ENCODE measurements around the gene METRNL.

Gene METRNL

DNA sequence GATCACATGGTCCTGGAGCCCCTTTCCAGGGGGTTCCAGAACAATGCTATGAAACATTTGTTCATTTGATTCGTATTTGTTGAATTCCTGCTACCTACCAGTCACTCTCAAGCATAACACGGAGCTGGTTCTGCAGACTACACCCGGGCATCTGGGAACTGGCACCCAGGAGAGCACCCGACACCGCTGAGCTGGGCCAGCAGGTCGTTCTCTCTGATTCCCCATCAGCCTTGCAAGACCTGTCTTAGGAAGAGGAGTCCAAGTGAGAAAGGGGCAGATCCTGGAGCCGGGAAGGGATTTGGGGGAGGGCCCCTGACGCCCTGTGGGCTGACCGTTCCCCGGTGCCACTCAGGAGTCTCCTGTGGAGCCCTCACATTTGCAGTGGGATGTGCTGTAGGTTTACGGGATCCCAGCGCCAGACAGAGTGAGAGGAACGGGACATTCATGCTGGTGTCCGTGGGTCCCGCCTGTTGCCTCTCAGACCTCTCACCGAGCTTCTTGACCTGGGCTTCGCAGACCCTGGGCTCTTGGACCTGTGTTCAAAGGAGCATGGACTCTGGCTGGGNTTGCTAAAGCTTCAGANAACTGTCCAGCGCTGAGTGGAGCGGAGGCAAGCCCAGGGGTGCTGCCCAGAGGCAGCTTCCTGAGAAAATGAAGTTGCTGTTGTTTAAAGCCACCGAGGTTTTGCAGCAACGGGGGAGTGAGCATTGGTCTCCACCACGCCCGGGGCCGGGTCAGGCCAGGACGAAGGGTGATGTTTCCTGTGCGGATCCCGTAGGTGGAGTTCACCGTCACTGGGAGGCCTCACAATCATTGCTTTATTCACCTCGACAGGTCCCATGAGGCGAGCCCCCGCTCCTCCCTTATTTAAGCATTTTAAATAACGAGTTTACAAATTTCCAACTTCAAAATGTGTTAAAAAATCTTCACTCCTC, 49.2 kb downstream of the METRNL start:
- Histone ChIP-seq H3K27ac (ENCODE audit: low read length) (no peak overlapping the region), H3K9ac (ENCODE audit: low read length) (no peak overlapping the region), H3K27me3 (ENCODE audit: low read depth, low read length) (peaks cover 13% of the 10 kb centered on the region; the same call in 1 of the 2 replicates), H3K36me3 (replicated peaks; ENCODE audit: low read depth, low read length) (no peaks in the 10 kb centered on the region), H3K9me3 (ENCODE audit: insufficient read depth, low read length) (no peaks in the 10 kb centered on the region), H4K20me1 (ENCODE audit: insufficient read depth, low read length) (peaks cover 3% of the 10 kb centered on the region; the same call in 1 of the 2 replicates), H3K4me2 (ENCODE audit: low read length) (no peak overlapping the region), H3K4me1 (ENCODE audit: low read length) (no peaks in the 10 kb centered on the region), H2AFZ (ENCODE audit: low read depth, low read length) (no peak overlapping the region), H3K79me2 (ENCODE audit: low read length) (no peaks in the 10 kb centered on the region), H3K4me3 (ENCODE audit: low read length) (no peak overlapping the region)
- TF ChIP-seq, protein P1, sequence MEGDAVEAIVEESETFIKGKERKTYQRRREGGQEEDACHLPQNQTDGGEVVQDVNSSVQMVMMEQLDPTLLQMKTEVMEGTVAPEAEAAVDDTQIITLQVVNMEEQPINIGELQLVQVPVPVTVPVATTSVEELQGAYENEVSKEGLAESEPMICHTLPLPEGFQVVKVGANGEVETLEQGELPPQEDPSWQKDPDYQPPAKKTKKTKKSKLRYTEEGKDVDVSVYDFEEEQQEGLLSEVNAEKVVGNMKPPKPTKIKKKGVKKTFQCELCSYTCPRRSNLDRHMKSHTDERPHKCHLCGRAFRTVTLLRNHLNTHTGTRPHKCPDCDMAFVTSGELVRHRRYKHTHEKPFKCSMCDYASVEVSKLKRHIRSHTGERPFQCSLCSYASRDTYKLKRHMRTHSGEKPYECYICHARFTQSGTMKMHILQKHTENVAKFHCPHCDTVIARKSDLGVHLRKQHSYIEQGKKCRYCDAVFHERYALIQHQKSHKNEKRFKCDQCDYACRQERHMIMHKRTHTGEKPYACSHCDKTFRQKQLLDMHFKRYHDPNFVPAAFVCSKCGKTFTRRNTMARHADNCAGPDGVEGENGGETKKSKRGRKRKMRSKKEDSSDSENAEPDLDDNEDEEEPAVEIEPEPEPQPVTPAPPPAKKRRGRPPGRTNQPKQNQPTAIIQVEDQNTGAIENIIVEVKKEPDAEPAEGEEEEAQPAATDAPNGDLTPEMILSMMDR (IDR thresholded peaks at IDR 0.05; ENCODE audit: low read depth, low read length): no peak

DNA sequence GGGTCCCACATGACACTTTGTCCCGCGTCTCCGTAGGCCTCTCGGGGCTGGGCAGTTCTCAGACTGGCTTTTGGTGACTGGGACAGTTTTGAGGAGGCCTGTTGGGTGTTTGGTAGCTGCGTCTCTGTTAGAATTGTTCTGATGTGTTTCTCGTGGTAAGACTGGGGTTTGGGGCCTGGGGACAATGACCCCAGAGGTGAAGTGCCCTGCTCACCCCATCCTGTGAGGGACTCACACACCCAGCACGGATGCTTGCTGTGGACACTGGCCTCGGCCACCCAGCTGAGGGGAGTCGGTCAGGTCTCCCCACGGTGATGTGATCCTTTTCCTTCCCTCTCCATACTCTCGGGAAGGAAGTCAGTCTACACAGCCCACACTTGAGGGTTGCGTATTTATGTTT, 50.3 kb downstream of the METRNL start:
- H3K79me2 ChIP-seq (ENCODE audit: low read length): no peaks in the 10 kb centered on the region
- H3K27me3 ChIP-seq (ENCODE audit: low read depth, low read length): peaks cover 13% of the 10 kb centered on the region; the same call in 1 of the 2 replicates
- no peaks in the 10 kb centered on the region for H3K9me3 ChIP-seq (ENCODE audit: insufficient read depth, low read length)
- no peak overlapping the region for H3K27ac ChIP-seq (ENCODE audit: low read length)
- no peak overlapping the region for H3K4me3 ChIP-seq (ENCODE audit: low read length)
- H4K20me1 ChIP-seq (ENCODE audit: insufficient read depth, low read length): peaks cover 3% of the 10 kb centered on the region; the same call in 1 of the 2 replicates
- H3K36me3 ChIP-seq (replicated peaks; ENCODE audit: low read depth, low read length): no peaks in the 10 kb centered on the region
- no peak overlapping the region for H3K9ac ChIP-seq (ENCODE audit: low read length)
- H3K4me2 ChIP-seq (ENCODE audit: low read length): no peak overlapping the region
- TF ChIP-seq EZH2phosphoT487 (IDR thresholded peaks at IDR 0.05; ENCODE audit: low read depth): no peak
- TF ChIP-seq, protein P1 (IDR thresholded peaks at IDR 0.05; ENCODE audit: low read depth, low read length): no peak
- no peaks in the 10 kb centered on the region for H3K4me1 ChIP-seq (ENCODE audit: low read length)
- no peak overlapping the region for H2AFZ ChIP-seq (ENCODE audit: low read depth, low read length)

GRCh38 chr17:83131401-83132011, 52.1 kb downstream of the METRNL start:
- Histone ChIP-seq H4K20me1 (ENCODE audit: insufficient read depth, low read length) (no peaks in the 10 kb centered on the region), H3K4me3 (ENCODE audit: low read length) (no peak overlapping the region), H3K27ac (ENCODE audit: low read length) (no peak overlapping the region), H3K4me1 (ENCODE audit: low read length) (no peaks in the 10 kb centered on the region), H3K79me2 (ENCODE audit: low read length) (no peaks in the 10 kb centered on the region), H3K36me3 (replicated peaks; ENCODE audit: low read depth, low read length) (no peaks in the 10 kb centered on the region), H3K9ac (ENCODE audit: low read length) (no peak overlapping the region), H3K9me3 (ENCODE audit: insufficient read depth, low read length) (no peaks in the 10 kb centered on the region), H3K27me3 (ENCODE audit: low read depth, low read length) (no peaks in the 10 kb centered on the region; the same call in 1 of the 2 replicates), H3K4me2 (ENCODE audit: low read length) (no peak overlapping the region), H2AFZ (ENCODE audit: low read depth, low read length) (no peak overlapping the region)
- TF ChIP-seq, protein P1 (IDR thresholded peaks at IDR 0.05; ENCODE audit: low read depth, low read length): no peak
- TF ChIP-seq EZH2phosphoT487 (IDR thresholded peaks at IDR 0.05; ENCODE audit: low read depth): no peak
